Skeletal muscle satellite cell (primary cell): ENCODE data around the gene GEMIN7.

ENCODE experiments used
- H3K27me3 ChIP-seq: 2 replicates; pipeline ENCODE4 v1.7.0; 2013; ENCODE audit warnings: low read length; ENCODE audit not compliant: control insufficient read depth, insufficient read depth
- H3K36me3 ChIP-seq: 2 replicates; pipeline ENCODE4 v1.7.0; 2013; ENCODE audit warnings: mild to moderate bottlenecking, control low read depth, low read length; ENCODE audit not compliant: insufficient read depth
- H3K4me1 ChIP-seq: 2 replicates; pipeline ENCODE4 v1.7.0; 2013; ENCODE audit warnings: low read length; ENCODE audit not compliant: control insufficient read depth, insufficient read depth
- H3K4me2 ChIP-seq: 2 replicates; pipeline ENCODE4 v1.7.0; 2013; ENCODE audit warnings: mild to moderate bottlenecking, low read length
- H3K4me3 ChIP-seq: 2 replicates; pipeline ENCODE4 v1.7.0; 2013; ENCODE audit warnings: low read length
- H3K9ac ChIP-seq: 2 replicates; pipeline ENCODE4 v1.7.0; 2013; ENCODE audit warnings: mild to moderate bottlenecking, low read depth, low read length, moderate library complexity
- H3K9me3 ChIP-seq: replicated peaks from 2 replicates; pipeline ENCODE4 v1.7.0; 2013; ENCODE audit warnings: mild to moderate bottlenecking, control low read depth, low read length

Gene GEMIN7

DNA sequence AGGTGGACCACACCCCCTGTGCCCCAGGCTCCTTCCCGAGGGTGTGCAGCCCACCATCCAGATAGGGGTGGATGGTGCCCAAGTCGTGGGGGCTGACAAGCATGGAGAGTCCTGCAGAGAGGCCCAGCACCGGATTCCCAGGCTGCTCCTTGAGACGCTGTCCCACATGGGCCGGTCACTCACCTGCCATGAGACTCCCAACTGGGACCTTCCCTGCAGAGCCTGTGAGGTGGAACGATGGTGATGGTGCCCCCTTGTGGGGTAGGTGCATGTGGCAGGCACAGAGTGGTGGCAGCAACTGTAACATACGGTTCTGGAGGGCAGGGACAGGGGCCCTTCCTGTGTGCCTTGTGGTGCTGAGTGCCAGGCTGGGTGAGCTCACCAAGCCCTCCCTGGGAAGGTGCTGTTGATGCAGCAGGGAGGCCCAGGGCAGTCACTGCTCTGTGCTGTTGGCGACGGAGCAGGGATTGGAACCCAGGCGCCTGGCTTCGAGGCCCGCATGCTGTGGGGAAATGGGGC lies 47.0 kb downstream of the GEMIN7 start:
- H3K4me3 ChIP-seq: no peak overlapping the region
- no peak overlapping the region for H3K9ac ChIP-seq
- no peak overlapping the region for H3K4me2 ChIP-seq
- no peaks in the 10 kb centered on the region for H3K36me3 ChIP-seq
- H3K4me1 ChIP-seq: peaks cover 10% of the 10 kb centered on the region
- no peaks in the 10 kb centered on the region for H3K9me3 ChIP-seq
- H3K27me3 ChIP-seq: no peaks in the 10 kb centered on the region

DNA sequence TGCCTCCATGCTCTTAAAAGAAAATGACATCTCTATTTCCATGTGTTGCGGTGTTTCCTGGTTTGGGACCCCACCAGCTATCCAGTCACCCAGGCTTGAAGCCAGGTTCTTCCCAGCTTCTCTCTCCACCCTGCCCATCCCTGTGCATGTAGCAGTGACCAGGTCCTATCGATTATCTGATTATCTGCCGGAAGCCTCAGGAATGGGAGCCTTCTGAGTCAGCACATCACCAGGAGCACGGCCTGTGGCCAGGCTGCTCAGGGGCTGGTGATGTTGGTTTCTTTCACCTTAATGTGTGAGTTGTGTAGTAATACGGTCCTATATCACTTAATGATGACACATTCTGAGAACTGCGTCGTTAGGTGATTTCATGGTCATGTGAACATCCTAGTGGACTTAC lies 47.6 kb downstream of the GEMIN7 start:
- H3K4me1 ChIP-seq: peaks cover 10% of the 10 kb centered on the region

DNA sequence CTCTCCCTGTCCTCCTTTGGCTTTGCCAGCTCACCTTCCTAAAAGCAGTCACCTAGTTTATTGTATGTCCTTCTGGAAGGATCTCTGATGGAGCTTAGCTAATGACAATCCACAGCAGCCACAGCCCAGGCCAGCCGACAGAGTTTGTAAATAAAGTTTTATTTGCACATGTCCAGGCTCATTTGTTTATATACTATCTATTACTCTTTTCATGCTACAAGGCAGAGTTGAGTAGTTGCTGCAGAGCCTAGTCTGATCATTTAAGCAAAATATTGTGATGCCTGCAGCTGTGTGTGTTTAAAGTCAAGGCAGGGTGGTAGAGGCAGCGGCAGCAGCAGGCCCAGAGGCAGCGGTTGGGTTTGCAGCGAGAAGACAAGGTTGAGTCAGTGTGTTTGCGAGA lies 49.1 kb downstream of the GEMIN7 start:
- Histone ChIP-seq H3K9ac (no peak overlapping the region), H3K9me3 (no peaks in the 10 kb centered on the region), H3K4me3 (no peak overlapping the region), H3K36me3 (no peaks in the 10 kb centered on the region), H3K4me2 (no peak overlapping the region), H3K4me1 (peaks cover 10% of the 10 kb centered on the region), H3K27me3 (no peaks in the 10 kb centered on the region)

More for the DNA sequence above, 47.6 kb downstream of the GEMIN7 start:
- Histone ChIP-seq H3K4me2 (no peak overlapping the region), H3K4me3 (no peak overlapping the region), H3K27me3 (no peaks in the 10 kb centered on the region), H3K36me3 (no peaks in the 10 kb centered on the region), H3K9me3 (no peaks in the 10 kb centered on the region), H3K9ac (no peak overlapping the region)

DNA sequence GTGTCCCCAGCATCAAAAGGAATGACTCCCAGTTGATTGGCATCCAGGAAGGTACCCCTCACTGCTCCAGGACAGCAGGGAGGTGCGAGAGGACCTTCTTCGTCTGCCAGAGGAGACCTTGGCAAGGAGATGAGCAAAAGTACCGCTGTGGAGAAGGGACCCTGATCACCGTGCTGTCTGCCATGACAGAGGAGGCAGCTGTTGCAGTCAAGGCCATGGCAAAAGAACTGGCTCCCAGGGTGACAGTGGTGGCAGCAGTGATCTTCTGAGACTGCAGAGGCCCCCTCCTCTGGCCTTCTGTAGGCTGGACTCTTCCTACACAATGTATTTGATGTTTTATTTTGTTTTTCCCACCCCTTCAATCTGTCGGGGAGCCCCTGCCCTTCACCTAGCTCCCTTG lies 49.7 kb downstream of the GEMIN7 start:
- Histone ChIP-seq H3K9me3 (no peaks in the 10 kb centered on the region), H3K9ac (no peak overlapping the region), H3K36me3 (no peaks in the 10 kb centered on the region), H3K4me3 (no peak overlapping the region), H3K4me2 (no peak overlapping the region), H3K27me3 (no peaks in the 10 kb centered on the region), H3K4me1 (peaks cover 10% of the 10 kb centered on the region)

DNA sequence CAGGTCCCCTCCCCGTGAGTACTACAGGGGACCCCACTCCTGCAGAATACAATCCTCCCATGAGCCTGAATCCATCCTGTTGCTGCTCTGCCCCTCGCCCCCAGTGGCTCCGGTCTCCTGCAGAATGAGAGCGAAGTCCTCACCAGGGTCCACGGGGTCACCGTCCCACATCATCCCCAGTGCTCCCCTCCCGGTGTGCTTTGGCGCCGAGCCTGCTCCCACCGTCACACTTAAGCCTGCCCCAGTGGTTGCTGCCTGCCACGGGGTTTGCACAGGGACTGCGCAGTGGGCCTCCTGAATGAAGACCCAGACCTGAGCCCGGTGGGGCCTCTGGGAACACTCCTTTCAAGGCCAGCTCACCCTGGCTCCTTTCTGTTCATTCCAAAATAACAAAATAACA lies 51.2 kb downstream of the GEMIN7 start:
- Histone ChIP-seq H3K4me1 (peaks cover 10% of the 10 kb centered on the region), H3K9me3 (no peaks in the 10 kb centered on the region), H3K36me3 (no peaks in the 10 kb centered on the region), H3K4me3 (no peak overlapping the region), H3K4me2 (no peak overlapping the region), H3K9ac (no peak overlapping the region), H3K27me3 (no peaks in the 10 kb centered on the region)

DNA sequence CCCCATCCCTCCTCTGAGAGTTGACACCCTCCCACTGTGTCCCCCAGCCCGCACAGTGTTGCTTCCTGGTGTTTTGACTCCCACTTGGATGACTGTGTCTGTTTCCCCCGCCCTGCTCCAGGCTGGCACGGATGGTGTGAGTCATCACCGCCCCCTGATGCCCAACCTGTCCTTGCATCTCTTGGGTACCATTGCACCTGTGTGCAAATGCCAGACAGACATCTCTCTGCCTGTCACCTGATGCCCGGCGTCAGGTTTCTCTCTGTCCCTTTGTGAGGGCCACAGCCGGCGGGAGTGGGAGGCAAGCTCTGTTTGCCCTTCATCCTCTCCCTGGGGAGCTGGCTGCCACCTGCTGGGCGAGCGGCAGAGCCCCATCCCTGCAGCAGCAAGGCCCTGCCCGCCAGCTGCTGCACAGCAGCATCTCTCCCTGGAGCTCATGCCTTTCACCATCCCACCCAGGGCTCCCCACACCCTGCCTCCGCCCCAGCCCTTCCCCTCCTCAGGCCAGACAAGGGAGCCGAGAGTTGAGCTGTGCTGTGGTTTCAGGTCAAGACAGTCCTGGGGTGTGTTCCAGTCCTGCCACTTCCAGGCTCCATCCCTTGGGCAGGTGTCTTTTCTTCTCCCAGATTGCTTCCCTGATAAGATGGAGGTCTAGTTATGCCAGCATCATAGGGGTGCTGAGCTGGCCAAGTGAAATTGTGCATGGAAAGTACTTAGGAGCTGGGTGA lies 52.0 kb downstream of the GEMIN7 start:
- H3K36me3 ChIP-seq: no peaks in the 10 kb centered on the region
- no peaks in the 10 kb centered on the region for H3K9me3 ChIP-seq
- peaks cover 10% of the 10 kb centered on the region for H3K4me1 ChIP-seq
- no peak overlapping the region for H3K9ac ChIP-seq
- H3K27me3 ChIP-seq: no peaks in the 10 kb centered on the region
- no peak overlapping the region for H3K4me3 ChIP-seq
- no peak overlapping the region for H3K4me2 ChIP-seq

DNA sequence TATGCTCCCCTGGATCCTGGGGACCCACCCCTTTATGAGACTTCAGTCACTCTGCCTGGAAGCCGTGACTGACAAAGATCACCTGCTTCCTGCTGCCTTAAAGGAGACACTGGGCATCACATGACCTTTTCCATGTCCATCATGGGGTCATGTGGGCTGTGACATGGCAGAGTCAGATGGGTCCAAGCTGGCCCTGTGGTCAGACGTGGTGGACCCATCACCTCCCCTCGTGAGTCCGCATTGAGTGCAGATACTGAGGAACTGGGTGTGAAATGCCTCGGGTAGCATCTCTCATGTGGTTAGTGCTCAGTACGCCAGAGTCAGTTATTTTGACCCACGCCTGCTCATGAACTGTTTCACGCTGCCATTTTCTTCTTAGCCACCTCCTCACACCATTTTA lies 54.6 kb downstream of the GEMIN7 start:
- Histone ChIP-seq H3K9me3 (no peaks in the 10 kb centered on the region), H3K4me1 (peaks cover 24% of the 10 kb centered on the region), H3K4me2 (no peak overlapping the region), H3K9ac (no peak overlapping the region), H3K4me3 (no peak overlapping the region), H3K36me3 (no peaks in the 10 kb centered on the region), H3K27me3 (no peaks in the 10 kb centered on the region)

DNA sequence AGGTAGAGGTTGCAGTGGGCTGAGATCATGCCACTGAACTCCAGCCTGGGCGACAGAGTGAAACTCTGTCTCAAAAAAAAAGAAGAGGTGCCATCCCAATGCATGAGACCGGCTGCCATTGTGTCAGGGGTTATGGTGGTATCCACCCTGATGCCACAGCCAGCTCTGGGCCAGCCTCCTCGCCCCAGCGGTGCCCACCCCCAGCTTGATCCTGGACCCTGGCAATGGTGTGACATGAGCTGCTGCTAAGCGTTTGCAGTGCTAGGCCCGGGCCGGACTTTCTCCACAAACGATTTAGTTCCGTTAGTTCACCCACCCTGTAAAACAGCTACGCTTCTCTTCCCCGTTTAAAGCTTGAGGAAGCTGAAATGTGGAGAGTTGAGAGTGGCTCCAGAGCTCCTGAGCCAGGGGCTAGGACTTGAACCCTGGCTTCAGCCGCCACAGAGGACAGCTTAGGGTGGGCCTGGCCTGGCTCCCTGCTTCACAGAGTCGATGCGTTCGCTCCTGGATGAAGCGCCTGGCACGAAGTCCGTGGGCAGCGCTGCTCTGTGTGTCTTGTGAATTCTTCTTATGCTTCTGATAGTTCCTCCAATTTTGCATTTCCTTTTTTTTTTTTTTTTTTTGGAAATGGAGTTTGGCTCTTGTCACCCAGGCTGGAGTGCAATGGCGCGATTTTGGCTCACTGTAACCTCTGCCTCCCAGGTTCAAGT lies 56.3 kb downstream of the GEMIN7 start:
- Histone ChIP-seq H3K27me3 (no peaks in the 10 kb centered on the region), H3K9ac (no peak overlapping the region), H3K4me2 (no peak overlapping the region), H3K4me1 (peaks cover 21% of the 10 kb centered on the region), H3K4me3 (no peak overlapping the region), H3K36me3 (no peaks in the 10 kb centered on the region), H3K9me3 (no peaks in the 10 kb centered on the region)

DNA sequence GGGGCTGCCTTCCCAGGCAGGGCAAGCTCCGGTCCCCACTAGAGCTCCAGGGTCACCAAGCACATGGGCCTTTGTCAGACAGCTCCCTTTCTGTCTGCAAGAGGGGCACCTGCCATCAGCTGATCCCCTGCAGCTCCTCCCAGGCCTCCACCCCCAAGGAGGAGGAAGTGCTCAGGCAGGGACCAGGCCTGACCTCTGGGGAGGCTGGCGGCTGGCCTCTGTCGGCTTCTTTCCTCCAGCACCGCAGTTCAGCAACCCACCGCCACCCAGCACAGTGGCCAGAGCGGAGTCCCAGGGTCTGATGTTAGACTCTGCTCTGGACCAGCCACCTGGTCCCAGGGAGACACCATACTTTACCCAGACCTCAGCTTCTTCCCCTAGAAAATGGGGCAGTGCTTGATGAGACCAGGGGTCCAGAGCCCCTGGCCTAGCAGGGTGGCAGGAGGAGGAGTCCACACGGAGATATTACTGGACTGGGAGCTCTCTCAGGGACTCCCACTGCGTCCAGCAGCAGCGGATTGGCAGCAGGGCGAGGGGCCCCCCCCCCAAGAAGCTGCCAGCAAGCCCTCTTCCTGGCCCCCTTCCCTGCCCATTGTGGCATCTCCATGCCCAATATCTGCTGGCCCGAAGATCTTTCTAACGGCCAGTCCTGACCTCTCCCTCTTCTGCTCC lies 57.6 kb downstream of the GEMIN7 start:
- Histone ChIP-seq H3K4me2 (no peak overlapping the region), H3K4me1 (peaks cover 14% of the 10 kb centered on the region), H3K4me3 (no peak overlapping the region)

DNA sequence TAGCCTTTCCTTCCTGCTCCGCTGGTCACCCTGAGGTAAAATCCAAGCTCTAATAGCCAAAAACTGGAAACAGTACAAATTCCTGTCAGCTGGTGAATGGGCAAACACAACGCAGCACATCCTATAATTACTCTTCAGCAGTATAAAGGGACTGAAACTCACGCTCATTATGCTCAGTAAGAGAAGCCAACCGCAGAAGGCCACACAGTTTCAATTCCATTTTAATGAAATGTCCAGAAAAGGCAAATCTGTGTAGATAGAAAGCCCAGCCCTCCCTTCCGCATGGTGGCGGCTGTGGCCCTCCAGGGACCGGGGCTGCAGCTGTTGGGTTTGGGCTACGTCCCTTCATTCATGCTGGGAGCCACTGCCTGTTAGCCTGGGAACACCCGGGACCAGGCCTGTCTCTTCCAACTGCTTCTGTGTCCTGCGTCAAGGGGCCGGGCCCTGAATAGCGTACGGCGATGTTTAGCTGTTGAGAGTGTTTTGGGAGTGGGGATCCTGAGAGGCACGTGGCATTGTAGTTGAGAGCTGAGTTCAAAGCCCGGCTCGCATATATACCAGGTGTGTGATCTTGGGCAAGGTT lies 58.2 kb downstream of the GEMIN7 start:
- H3K9ac ChIP-seq: no peak overlapping the region
- peaks cover 14% of the 10 kb centered on the region for H3K4me1 ChIP-seq
- no peaks in the 10 kb centered on the region for H3K9me3 ChIP-seq
- peaks cover 14% of the 10 kb centered on the region for H3K36me3 ChIP-seq
- H3K27me3 ChIP-seq: no peaks in the 10 kb centered on the region
- H3K4me2 ChIP-seq: no peak overlapping the region
- no peak overlapping the region for H3K4me3 ChIP-seq

More for the DNA sequence above, 57.6 kb downstream of the GEMIN7 start:
- no peak overlapping the region for H3K9ac ChIP-seq
- H3K27me3 ChIP-seq: no peaks in the 10 kb centered on the region
- H3K36me3 ChIP-seq: peaks cover 10% of the 10 kb centered on the region
- no peaks in the 10 kb centered on the region for H3K9me3 ChIP-seq

DNA sequence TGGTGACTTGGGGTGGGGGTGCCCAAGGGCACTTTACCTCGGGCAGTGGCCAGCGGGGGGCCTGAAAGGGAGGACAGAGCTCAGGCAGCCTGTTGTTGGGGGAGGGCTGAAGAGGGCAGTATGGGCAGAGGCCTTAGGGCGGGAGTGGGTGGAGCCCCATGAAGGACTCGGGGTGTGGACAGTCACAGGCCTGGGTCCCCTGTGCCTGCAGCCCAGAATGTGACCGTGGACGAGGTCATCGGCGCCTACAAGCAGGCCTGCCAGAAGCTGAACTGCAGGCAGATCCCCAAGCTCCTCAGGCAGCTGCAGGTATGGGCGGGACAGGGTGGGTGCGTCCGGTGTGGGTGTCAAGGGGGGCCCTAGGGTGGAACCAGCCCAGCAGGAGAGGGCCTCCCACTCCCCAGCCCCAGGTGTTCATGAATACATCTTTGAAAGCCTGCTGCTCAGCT lies 59.3 kb downstream of the GEMIN7 start:
- H3K4me2 ChIP-seq: no peak overlapping the region
- peaks cover 14% of the 10 kb centered on the region for H3K4me1 ChIP-seq
- H3K9me3 ChIP-seq: no peaks in the 10 kb centered on the region
- H3K9ac ChIP-seq: no peak overlapping the region
- H3K36me3 ChIP-seq: peaks cover 19% of the 10 kb centered on the region
- no peaks in the 10 kb centered on the region for H3K27me3 ChIP-seq
- H3K4me3 ChIP-seq: no peak overlapping the region
